Measurements from ENCODE around the gene CC2D1A.

DNA sequence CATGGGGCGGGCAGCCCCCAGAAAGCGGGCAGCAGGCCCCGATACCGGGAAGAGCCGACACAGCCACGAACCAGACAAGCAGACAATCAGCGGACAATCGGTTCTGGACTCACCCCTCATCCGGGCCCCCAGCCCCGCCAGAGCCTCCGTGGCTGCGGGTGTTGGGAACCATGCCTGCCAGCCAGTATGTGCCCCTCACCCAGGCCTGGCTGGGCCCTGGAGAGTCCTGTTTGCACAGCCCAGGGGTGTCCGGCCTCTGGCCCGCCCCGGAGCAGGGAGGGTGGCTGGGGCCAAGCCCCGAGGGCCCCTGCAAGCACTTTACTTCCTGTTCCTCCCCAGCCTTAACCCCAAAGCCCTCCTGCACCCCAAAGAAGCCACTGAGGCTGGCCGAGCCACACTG is 24.4 kb downstream of the CC2D1A start:
- TF ChIP-seq POLR2AphosphoS5 (IDR thresholded peaks at IDR 0.05; ENCODE audit: low read depth, low read length) (no peak), POLR2A (IDR thresholded peaks at IDR 0.05; ENCODE audit: low read depth, low read length) (no peak), POU2F2 (IDR thresholded peaks at IDR 0.05; ENCODE audit: low read depth, low read length) (no peak), SPI1 (IDR thresholded peaks at IDR 0.05; ENCODE audit: low read depth, low read length) (no peak)
